ENCODE measurements around the gene CDCA8. TPM values are rescaled to one million over a fixed set of nuclear protein-coding genes. Genes with fewer than 3 reads are reported as not detected.

Gene CDCA8
- total RNA-seq, 2 donors from 2014 or later: 2.1 to 8.6 TPM

DNA sequence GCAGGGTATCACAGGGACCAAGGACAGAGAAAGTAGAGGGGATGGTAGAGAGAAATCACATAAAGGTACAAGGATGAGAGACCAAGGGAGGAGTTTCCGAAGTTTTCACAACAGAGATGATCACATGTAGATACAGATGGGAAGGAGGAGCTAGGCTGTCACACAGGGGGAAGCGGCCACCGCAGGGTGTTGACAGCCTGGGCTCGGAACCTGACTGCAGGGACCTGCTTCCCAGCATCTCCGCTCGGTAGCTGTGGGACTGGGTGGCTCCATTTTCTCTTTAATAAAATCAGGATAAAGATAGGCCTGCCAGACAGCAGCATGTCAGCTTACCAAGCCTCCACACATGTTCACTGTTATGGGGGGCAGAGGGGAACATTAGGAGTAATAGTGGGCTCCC is 32.3 kb downstream of the CDCA8 start:
- 80% methylated on average over 6 of the region's 6 CpGs for WGBS
- H3K9me3 ChIP-seq: no peaks in the 10 kb centered on the region
- no peak for DNase-seq (ENCODE audit: low spot score)
- no peak overlapping the region for H3K27ac ChIP-seq
- H3K4me1 ChIP-seq (replicated peaks): no peaks in the 10 kb centered on the region
- intact Hi-C loops (cut with DNase I): no loop called here
- no peak for TF ChIP-seq POLR2A (IDR thresholded peaks at IDR 0.05)
- TF ChIP-seq POLR2AphosphoS5 (IDR thresholded peaks at IDR 0.05): no peak
- TF ChIP-seq, protein P1, sequence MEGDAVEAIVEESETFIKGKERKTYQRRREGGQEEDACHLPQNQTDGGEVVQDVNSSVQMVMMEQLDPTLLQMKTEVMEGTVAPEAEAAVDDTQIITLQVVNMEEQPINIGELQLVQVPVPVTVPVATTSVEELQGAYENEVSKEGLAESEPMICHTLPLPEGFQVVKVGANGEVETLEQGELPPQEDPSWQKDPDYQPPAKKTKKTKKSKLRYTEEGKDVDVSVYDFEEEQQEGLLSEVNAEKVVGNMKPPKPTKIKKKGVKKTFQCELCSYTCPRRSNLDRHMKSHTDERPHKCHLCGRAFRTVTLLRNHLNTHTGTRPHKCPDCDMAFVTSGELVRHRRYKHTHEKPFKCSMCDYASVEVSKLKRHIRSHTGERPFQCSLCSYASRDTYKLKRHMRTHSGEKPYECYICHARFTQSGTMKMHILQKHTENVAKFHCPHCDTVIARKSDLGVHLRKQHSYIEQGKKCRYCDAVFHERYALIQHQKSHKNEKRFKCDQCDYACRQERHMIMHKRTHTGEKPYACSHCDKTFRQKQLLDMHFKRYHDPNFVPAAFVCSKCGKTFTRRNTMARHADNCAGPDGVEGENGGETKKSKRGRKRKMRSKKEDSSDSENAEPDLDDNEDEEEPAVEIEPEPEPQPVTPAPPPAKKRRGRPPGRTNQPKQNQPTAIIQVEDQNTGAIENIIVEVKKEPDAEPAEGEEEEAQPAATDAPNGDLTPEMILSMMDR (IDR thresholded peaks at IDR 0.05): no peak
- no peaks in the 10 kb centered on the region for H3K36me3 ChIP-seq
- no peak overlapping the region for H3K4me3 ChIP-seq
- no peaks in the 10 kb centered on the region for H3K27me3 ChIP-seq (replicated peaks; ENCODE audit: insufficient read depth)

DNA sequence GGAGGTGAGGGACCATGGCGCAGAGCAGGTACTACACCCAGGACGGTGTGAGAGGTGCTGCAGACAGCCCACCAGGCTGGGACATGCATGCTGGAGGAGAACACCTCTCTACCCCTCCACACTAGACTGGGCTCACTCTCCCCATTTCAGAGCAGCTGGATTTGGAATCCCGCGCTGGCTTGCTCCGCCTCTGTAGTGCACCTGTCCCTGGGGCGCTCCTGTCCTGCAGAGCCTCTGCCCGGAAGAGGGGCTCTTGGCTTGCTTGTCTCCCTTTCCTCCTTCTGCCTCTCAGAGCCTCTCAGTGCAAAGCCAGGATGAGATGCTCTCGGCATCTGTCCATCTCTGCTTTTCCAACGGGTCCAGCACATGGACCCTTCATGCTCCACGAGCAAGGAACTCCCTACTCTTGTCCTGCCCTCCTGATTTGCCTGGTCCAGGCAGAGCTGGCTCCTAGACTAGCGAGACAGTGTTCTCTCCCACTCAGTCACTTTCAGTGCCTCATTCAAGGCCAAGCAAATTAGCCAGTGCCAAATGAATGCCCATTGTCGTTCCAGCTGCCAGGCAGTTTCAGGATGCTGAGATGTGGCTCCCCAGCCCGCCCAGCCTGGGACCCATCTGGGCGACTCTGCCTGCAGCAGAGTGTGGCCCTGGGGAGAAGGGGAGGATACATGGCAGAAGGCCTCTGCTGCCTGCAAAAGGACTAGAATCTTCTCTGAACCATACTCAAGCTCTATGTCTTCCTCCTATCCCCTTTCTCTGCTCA is 33.7 kb downstream of the CDCA8 start:
- no peak overlapping the region for H3K4me3 ChIP-seq
- intact Hi-C loops (cut with DNase I): no loop called here
- no peak for DNase-seq (ENCODE audit: low spot score)
- H3K27ac ChIP-seq: no peak overlapping the region
- H3K9me3 ChIP-seq: no peaks in the 10 kb centered on the region
- H3K36me3 ChIP-seq: no peaks in the 10 kb centered on the region
- TF ChIP-seq, protein P1 (IDR thresholded peaks at IDR 0.05): no peak
- TF ChIP-seq POLR2A (IDR thresholded peaks at IDR 0.05) (no peak), POLR2AphosphoS5 (IDR thresholded peaks at IDR 0.05) (no peak)
- H3K27me3 ChIP-seq (replicated peaks; ENCODE audit: insufficient read depth): no peaks in the 10 kb centered on the region
- 74% methylated on average over 14 of the region's 14 CpGs for WGBS
- H3K4me1 ChIP-seq (replicated peaks): no peaks in the 10 kb centered on the region

DNA sequence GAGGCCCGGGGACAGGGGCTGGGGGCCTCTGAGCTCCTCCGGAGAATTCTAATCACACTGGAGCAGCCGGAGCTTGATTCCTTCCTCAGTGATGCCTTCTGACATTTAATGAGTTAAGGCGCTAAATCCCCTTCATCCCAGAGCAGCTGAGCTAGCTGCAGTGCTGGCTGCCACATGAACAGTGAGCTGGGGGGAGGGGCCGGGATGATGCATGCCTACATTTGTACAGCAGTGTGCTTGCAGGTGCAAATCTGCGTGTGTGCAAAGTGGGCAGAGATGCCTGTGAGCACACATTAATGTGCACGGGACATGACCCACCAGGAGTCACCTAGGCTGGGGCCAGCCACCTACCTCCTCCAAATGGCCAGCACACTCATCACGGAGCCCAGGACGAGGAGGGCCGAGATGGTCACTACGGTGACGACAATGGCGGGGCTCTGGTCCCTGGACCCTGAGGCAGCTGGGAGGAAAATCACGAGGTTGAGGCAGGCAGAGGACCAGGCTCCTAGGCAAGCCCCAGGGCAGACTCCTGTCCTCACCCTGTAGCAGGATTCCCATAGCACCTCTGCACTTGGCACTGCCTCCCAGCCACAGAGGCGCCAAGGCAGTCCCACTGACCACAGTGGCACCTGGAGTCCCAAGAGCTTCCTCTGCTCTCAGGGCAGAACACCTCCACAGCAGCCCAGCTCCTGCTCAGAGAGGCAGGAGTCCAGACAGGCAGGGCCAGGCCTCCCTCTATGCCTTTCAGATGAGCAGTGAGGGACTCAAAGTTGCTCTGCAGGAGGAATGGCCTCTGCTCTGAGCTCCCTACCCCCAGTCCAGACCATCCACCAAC is 34.7 kb downstream of the CDCA8 start:
- intact Hi-C loops (cut with DNase I): no loop called here
- H3K27me3 ChIP-seq (replicated peaks; ENCODE audit: insufficient read depth): no peaks in the 10 kb centered on the region
- H3K27ac ChIP-seq: no peak overlapping the region
- no peaks in the 10 kb centered on the region for H3K4me1 ChIP-seq (replicated peaks)
- H3K4me3 ChIP-seq: no peak overlapping the region
- 60% methylated on average over 15 of the region's 15 CpGs for WGBS
- H3K36me3 ChIP-seq: no peaks in the 10 kb centered on the region
- TF ChIP-seq, protein P1 (IDR thresholded peaks at IDR 0.05): no peak
- TF ChIP-seq POLR2AphosphoS5 (IDR thresholded peaks at IDR 0.05) (no peak), POLR2A (IDR thresholded peaks at IDR 0.05) (no peak)
- no peaks in the 10 kb centered on the region for H3K9me3 ChIP-seq
- DNase-seq (ENCODE audit: low spot score): no peak

DNA sequence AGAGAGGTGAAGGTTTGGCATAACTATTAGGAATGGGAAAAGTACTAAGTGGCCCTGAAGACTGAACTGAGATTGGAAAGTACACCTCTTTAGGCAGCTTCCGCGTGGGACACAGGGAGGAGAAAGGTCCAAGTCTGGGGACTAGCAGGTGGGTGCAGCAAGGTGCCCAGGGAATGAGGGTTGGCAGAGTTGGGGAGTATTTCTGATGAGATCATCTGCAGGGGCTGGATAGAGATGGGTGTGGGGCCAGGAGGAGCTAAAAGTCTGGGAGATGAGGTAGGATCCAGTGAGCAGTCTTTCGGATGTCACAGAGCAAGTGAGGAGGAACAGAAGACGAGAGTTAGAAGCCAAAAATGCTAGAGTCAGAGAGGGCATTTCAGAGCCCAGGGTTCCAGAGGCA is 36.1 kb downstream of the CDCA8 start:
- Histone ChIP-seq H3K4me1 (replicated peaks) (no peaks in the 10 kb centered on the region), H3K27ac (no peak overlapping the region), H3K4me3 (no peak overlapping the region), H3K27me3 (replicated peaks; ENCODE audit: insufficient read depth) (no peaks in the 10 kb centered on the region), H3K9me3 (no peaks in the 10 kb centered on the region), H3K36me3 (no peaks in the 10 kb centered on the region)
- TF ChIP-seq, protein P1 (IDR thresholded peaks at IDR 0.05): no peak
- TF ChIP-seq POLR2A (IDR thresholded peaks at IDR 0.05) (no peak), POLR2AphosphoS5 (IDR thresholded peaks at IDR 0.05) (no peak)
- DNase-seq (ENCODE audit: low spot score): no peak
- WGBS: 85% methylated on average over 4 of the region's 4 CpGs
- intact Hi-C loops (cut with DNase I): no loop called here
